Measurements from ENCODE around the gene SLA2. TPM values are rescaled to one million over a fixed set of nuclear protein-coding genes. Genes with fewer than 3 reads are reported as not detected.
A peak's percentile ranks its signal among the peaks of the same experiment; 100 is the strongest.
"Not testable (repeated sequence)": the region's sequence is repeated elsewhere in the genome, so short reads cannot be mapped to it uniquely, and the experiment has no call there.

Gene SLA2
- total RNA-seq, result 1 to 10 TPM in 1 of 2 donors, under 1 TPM in 1; 0.87 to 1.8 TPM
- 1 to 10 TPM in 4 of 6 donors, under 1 TPM in 2; 0.95 to 1.4 (median 1.1) TPM for polyA plus RNA-seq (ENCODE audit: insufficient read length in 6 of 6)
- long read RNA-seq, donor 1, result 0 reads
- long read RNA-seq, donor 2, result 0 reads
- long read RNA-seq, donor 3, result 0 reads
- long read RNA-seq, donor 4, partial matches to known transcripts, result 0 of 1 reads
- long read RNA-seq, donor 4, other reads (novel, unspliced or antisense), result 0 of 1 reads
- long read RNA-seq, donor 5, result 0 reads
- long read RNA-seq, donor 6, result 0 reads
- long read RNA-seq, donor 7, result 0 reads
- long read RNA-seq, donor 8, result 0 reads
- long read RNA-seq, donor 9, result 0 reads
- long read RNA-seq, donor 10, partial matches to known transcripts, result 0 of 1 reads
- long read RNA-seq, donor 10, other reads (novel, unspliced or antisense), result 1 of 1 reads
- long read RNA-seq, donor 11, result 0 reads
- long read RNA-seq, donor 12, result 0 reads

- peak; percentile 70 for ATAC-seq
- Histone ChIP-seq H3K36me3 (peaks cover 0 to 1% of the 10 kb centered on the region in 2 donors), H3K27ac (no peak within 1 kb of the TSS), H3K9me3 (no peaks in the 10 kb centered on the region), H3K4me1 (peaks cover 0 to 6% of the 10 kb centered on the region in 2 donors), H3K27me3 (no peaks in the 10 kb centered on the region), H3K4me3 (peak within 1 kb of the TSS in 1 of 2 donors; percentile 5)
- TF ChIP-seq, protein P1, sequence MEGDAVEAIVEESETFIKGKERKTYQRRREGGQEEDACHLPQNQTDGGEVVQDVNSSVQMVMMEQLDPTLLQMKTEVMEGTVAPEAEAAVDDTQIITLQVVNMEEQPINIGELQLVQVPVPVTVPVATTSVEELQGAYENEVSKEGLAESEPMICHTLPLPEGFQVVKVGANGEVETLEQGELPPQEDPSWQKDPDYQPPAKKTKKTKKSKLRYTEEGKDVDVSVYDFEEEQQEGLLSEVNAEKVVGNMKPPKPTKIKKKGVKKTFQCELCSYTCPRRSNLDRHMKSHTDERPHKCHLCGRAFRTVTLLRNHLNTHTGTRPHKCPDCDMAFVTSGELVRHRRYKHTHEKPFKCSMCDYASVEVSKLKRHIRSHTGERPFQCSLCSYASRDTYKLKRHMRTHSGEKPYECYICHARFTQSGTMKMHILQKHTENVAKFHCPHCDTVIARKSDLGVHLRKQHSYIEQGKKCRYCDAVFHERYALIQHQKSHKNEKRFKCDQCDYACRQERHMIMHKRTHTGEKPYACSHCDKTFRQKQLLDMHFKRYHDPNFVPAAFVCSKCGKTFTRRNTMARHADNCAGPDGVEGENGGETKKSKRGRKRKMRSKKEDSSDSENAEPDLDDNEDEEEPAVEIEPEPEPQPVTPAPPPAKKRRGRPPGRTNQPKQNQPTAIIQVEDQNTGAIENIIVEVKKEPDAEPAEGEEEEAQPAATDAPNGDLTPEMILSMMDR (IDR thresholded peaks at IDR 0.05), result no peak
- intact Hi-C loops (cut with DNase I), result no loop called here
- peak in 1 of 4 donors; percentile 53 for DNase-seq
Measured at GRCh38 chr20:36645998-36646397, at the start of gene SLA2. Gene SLA2 (minus strand): TSS chr20:36646196. CDS start chr20:36641335, 4,861 bp downstream.

- H3K9me3 ChIP-seq; intact Hi-C loops (cut with DNase I); H3K36me3 ChIP-seq; H3K4me3 ChIP-seq; H3K27me3 ChIP-seq; DNase-seq; ATAC-seq; H3K27ac ChIP-seq; H3K4me1 ChIP-seq: not testable (repeated sequence)
Measured at GRCh38 chr20:36695467-36695866, 49.5 kb upstream of the SLA2 start.

DNA sequence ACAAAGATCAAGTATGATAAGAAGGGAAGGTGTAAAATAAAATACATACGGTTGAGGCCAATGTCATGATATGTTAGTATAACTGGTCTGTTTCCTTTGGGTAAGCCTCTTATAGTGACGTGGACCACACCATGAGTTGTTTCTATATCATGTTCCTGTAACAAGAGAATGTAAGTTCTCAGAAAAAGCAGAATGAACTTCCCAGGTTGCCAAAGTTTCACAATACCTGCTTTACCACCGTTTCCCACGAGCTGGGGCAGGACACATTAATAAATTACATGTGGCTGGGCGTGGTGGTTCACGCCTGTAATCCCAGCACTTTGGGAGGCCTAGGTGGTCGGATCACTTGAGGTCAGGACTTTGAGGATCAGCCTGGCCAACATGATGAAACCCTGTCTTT lies 42.6 kb upstream of the SLA2 start:
- TF ChIP-seq, protein P1 (IDR thresholded peaks at IDR 0.05), result no peak
- peaks cover 0 to 27% of the 10 kb centered on the region in 2 donors for H3K36me3 ChIP-seq
- no peak overlapping the region for H3K4me3 ChIP-seq
- H3K27ac ChIP-seq, result no peak overlapping the region
- no peaks in the 10 kb centered on the region for H3K4me1 ChIP-seq
- ATAC-seq (no peak), DNase-seq (no peak)
- intact Hi-C loops (cut with DNase I), result no loop called here
- no peaks in the 10 kb centered on the region for H3K27me3 ChIP-seq
- no peaks in the 10 kb centered on the region for H3K9me3 ChIP-seq

DNA sequence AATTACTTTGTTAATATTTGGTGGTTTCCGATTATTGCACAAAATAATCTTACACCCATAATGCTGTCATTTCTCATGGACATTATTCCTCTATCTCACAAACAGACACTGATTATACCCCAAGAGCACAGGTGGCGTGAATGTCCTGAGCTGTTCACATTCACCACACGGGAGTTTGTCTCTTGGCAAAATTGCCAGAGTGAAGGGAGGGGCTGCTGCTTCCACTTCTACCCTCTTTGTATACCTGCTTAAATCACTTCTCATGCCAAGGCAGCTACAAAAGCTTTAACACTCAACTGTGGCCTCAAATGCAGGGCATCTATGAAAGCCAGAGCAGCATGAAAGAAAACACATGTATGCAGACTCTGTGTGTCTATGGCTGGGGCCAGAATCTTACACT lies 41.9 kb upstream of the SLA2 start:
- Histone ChIP-seq H3K36me3 (peaks cover 0 to 33% of the 10 kb centered on the region in 2 donors), H3K27me3 (no peaks in the 10 kb centered on the region)
- intact Hi-C loops (cut with DNase I), result no loop called here

DNA sequence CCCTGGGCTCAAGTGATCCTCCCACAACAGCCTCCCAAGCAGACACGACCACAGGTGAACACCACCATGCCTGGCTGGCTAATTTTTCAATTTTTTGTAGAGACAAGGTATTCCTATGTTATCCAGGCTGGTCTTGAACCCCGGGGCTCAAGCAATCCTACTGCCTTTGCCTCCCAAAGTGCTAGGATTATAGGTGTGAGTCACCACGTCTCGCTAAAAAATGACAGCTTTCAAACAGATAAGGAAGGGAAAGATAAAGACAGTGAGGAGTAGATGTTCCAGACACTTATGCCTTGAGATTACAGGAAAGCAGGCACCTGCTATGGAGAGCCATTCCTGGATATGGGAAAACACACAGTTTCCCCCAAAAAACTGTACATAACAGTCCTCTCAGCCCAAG lies 40.9 kb upstream of the SLA2 start:
- ATAC-seq (no peak), DNase-seq (no peak)
- Histone ChIP-seq H3K9me3 (no peaks in the 10 kb centered on the region), H3K27me3 (no peaks in the 10 kb centered on the region), H3K27ac (no peak overlapping the region), H3K4me1 (no peaks in the 10 kb centered on the region), H3K4me3 (no peak overlapping the region), H3K36me3 (peaks cover 0 to 40% of the 10 kb centered on the region in 2 donors)
- intact Hi-C loops (cut with DNase I), result no loop called here
- TF ChIP-seq, protein P1 (IDR thresholded peaks at IDR 0.05), result no peak

More for the DNA sequence above, 41.9 kb upstream of the SLA2 start:
- no peaks in the 10 kb centered on the region for H3K9me3 ChIP-seq
- DNase-seq, result no peak
- H3K27ac ChIP-seq, result no peak overlapping the region
- TF ChIP-seq, protein P1 (IDR thresholded peaks at IDR 0.05), result no peak
- no peak overlapping the region for H3K4me3 ChIP-seq
- H3K4me1 ChIP-seq, result no peaks in the 10 kb centered on the region
- no peak for ATAC-seq
